Measurements from ENCODE around the gene SLC1A3.

The SLC1A3 gene

DNA sequence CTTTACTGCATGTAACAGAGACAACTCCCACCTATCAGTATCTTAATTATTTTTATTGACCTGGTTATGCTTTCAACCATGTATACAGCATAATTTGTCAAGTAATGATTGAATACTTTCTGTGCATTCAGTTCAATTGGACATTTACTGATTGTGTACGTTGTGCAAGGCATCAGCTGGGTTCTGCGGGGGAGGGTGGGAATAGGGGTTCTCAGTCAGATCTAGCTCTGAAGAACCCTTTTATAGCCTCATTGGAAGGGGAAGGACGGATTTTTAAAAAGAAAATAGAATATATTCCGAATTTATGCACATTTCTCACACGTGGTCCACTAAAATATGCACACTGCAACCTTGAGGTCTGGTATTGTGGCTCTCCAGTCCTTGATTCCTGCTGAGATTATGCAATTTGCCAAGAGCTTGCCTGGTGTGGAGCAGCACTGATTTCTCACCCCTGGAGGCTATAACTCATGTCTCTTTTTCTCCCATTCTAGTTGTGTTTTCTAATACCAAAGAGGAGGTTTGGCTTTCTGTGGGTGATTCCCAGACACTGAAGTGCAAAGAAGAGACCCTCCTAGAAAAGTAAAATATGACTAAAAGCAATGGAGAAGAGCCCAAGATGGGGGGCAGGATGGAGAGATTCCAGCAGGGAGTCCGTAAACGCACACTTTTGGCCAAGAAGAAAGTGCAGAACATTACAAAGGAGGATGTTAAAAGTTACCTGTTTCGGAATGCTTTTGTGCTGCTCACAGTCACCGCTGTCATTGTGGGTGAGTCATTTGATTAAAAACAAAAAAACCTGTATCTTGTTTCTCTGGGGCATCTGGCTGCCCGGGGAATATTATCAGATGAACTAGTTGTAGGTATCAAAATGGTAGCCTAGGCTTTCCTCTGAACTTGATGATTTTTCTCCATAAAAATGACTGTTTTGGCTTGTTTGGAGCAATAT is 1.7 kb downstream of the SLC1A3 start:
- H3K27me3 ChIP-seq (ENCODE audit: insufficient read depth, low read depth) = no peaks in the 10 kb centered on the region
- no peaks in the 10 kb centered on the region for H3K4me1 ChIP-seq (ENCODE audit: low read depth, poor library complexity, severe bottlenecking)
- H3K9ac ChIP-seq = no peak overlapping the region
- H3K4me2 ChIP-seq = no peak overlapping the region
- H3K4me3 ChIP-seq (IDR thresholded peaks at IDR 0.05; ENCODE audit: insufficient read depth, low read depth, low read length) = no peak overlapping the region
- no peaks in the 10 kb centered on the region for H4K20me1 ChIP-seq (ENCODE audit: insufficient read depth)
- TF ChIP-seq, protein P1, sequence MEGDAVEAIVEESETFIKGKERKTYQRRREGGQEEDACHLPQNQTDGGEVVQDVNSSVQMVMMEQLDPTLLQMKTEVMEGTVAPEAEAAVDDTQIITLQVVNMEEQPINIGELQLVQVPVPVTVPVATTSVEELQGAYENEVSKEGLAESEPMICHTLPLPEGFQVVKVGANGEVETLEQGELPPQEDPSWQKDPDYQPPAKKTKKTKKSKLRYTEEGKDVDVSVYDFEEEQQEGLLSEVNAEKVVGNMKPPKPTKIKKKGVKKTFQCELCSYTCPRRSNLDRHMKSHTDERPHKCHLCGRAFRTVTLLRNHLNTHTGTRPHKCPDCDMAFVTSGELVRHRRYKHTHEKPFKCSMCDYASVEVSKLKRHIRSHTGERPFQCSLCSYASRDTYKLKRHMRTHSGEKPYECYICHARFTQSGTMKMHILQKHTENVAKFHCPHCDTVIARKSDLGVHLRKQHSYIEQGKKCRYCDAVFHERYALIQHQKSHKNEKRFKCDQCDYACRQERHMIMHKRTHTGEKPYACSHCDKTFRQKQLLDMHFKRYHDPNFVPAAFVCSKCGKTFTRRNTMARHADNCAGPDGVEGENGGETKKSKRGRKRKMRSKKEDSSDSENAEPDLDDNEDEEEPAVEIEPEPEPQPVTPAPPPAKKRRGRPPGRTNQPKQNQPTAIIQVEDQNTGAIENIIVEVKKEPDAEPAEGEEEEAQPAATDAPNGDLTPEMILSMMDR (conservative IDR thresholded peaks at IDR 0.05; ENCODE audit: low read depth, low read length) = no peak
- H3K36me3 ChIP-seq (ENCODE audit: insufficient read depth) = no peaks in the 10 kb centered on the region
- no peak overlapping the region for H2AFZ ChIP-seq (ENCODE audit: low read depth)
- no peaks in the 10 kb centered on the region for H3K79me2 ChIP-seq (ENCODE audit: insufficient read depth, low read depth)
- no peak overlapping the region for H3K27ac ChIP-seq

DNA sequence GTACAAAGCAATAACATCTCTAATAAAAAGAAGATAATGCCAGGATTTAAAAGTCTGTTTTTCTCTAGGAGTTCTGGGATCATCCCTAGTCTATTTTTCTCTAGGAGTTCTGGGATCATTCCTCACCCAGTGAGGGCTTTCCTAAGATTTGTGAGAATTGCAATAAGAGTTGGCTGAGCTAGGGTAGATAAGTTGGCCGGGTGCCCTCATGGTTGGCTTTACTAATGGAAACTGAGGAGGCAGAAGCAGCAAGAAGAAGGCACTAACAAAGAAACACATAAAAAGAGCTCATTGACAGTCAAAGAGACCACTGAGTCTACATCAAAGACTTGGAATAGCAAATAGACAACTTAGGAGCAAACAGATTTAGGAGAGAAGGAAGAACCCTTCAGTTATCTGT is 4.2 kb downstream of the SLC1A3 start:
- H3K36me3 ChIP-seq (ENCODE audit: insufficient read depth) = no peaks in the 10 kb centered on the region
- H2AFZ ChIP-seq (ENCODE audit: low read depth) = no peak overlapping the region
- no peaks in the 10 kb centered on the region for H3K79me2 ChIP-seq (ENCODE audit: insufficient read depth, low read depth)
- no peak overlapping the region for H3K27ac ChIP-seq
- H4K20me1 ChIP-seq (ENCODE audit: insufficient read depth) = no peaks in the 10 kb centered on the region
- H3K4me3 ChIP-seq (IDR thresholded peaks at IDR 0.05; ENCODE audit: insufficient read depth, low read depth, low read length) = no peak overlapping the region
- no peaks in the 10 kb centered on the region for H3K27me3 ChIP-seq (ENCODE audit: insufficient read depth, low read depth)
- H3K4me1 ChIP-seq (ENCODE audit: low read depth, poor library complexity, severe bottlenecking) = no peaks in the 10 kb centered on the region
- TF ChIP-seq, protein P1 (conservative IDR thresholded peaks at IDR 0.05; ENCODE audit: low read depth, low read length) = no peak
- no peak overlapping the region for H3K4me2 ChIP-seq
- H3K9ac ChIP-seq = no peak overlapping the region

DNA sequence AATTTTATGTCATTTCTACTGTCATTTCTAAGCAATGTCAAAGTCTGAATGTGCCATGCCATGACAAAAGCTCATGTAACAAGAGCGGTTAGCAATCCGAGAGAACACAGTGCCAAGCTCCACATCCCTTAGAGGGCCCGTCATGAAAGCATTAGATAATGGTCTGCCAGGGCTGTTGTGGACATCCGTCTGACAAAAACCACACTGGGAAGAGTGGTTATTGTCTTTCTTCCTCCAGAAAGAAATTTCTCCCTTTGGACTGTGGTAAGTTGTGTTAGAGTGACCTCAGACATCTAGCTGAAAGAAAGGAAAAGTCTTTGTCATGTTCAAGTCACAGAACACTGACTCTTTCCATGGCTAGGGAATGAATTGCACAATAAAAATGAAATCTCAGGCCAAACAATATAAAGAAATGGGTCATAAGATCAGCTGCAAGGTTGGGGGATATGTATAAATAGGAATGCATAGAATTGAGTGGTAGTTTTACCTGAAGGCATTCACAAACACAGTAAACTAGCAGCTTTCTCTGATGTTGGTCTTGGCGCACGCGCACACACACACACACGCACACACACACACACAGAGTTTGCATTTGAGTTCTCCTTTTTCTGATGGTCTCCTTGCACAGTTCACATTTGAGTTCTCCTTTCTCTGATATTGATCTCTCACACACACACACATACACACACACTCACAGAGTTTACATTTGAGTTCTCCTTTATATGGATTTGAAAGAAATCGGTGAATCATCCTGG is 5.3 kb downstream of the SLC1A3 start:
- Histone ChIP-seq H2AFZ (ENCODE audit: low read depth) (no peak overlapping the region), H3K27me3 (ENCODE audit: insufficient read depth, low read depth) (no peaks in the 10 kb centered on the region), H3K9ac (no peak overlapping the region), H4K20me1 (ENCODE audit: insufficient read depth) (no peaks in the 10 kb centered on the region), H3K4me3 (IDR thresholded peaks at IDR 0.05; ENCODE audit: insufficient read depth, low read depth, low read length) (no peak overlapping the region), H3K4me1 (ENCODE audit: low read depth, poor library complexity, severe bottlenecking) (no peaks in the 10 kb centered on the region), H3K4me2 (no peak overlapping the region), H3K36me3 (ENCODE audit: insufficient read depth) (no peaks in the 10 kb centered on the region), H3K79me2 (ENCODE audit: insufficient read depth, low read depth) (no peaks in the 10 kb centered on the region), H3K27ac (no peak overlapping the region)
- TF ChIP-seq, protein P1 (conservative IDR thresholded peaks at IDR 0.05; ENCODE audit: low read depth, low read length) = no peak

DNA sequence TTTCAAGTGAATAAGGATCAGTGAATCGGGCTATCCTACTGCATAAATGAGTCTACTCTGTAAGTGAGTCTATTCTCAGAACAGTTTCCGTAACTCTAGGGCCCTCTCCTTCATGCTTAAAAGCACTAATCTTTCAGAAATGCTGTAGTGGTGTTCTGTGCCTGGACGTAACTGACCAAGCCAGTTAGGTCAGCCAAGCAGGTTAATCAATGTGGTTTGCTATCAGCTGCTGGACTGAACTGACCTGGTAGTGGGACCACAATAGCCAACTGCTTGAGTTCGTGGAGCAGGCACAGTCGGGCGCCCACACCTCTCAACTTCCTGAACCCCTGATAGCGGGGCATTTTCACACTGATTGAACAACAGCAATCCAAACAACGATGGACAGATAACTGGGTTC is 6.8 kb downstream of the SLC1A3 start:
- Histone ChIP-seq H4K20me1 (ENCODE audit: insufficient read depth) (no peaks in the 10 kb centered on the region), H3K27ac (no peak overlapping the region), H3K9ac (no peak overlapping the region), H3K4me3 (IDR thresholded peaks at IDR 0.05; ENCODE audit: insufficient read depth, low read depth, low read length) (no peak overlapping the region), H2AFZ (ENCODE audit: low read depth) (no peak overlapping the region), H3K36me3 (ENCODE audit: insufficient read depth) (no peaks in the 10 kb centered on the region), H3K79me2 (ENCODE audit: insufficient read depth, low read depth) (no peaks in the 10 kb centered on the region), H3K4me2 (no peak overlapping the region), H3K27me3 (ENCODE audit: insufficient read depth, low read depth) (no peaks in the 10 kb centered on the region), H3K4me1 (ENCODE audit: low read depth, poor library complexity, severe bottlenecking) (no peaks in the 10 kb centered on the region)
- TF ChIP-seq, protein P1 (conservative IDR thresholded peaks at IDR 0.05; ENCODE audit: low read depth, low read length) = no peak
